ENCODE measurements around the gene DPH2.
A peak's percentile ranks its signal among the peaks of the same experiment; 100 is the strongest.

The DPH2 gene

GRCh38 chr1:43934986-43935324 lies 34.9 kb upstream of the DPH2 start:
- DNase-seq: no peak
- 0 out of 2 replicates have a peak overlapping the region, but pooled peaks have one; percentile 17 for H3K27ac ChIP-seq
- H3K36me3 ChIP-seq: no peaks in the 10 kb centered on the region
- no peaks in the 10 kb centered on the region for H3K27me3 ChIP-seq (ENCODE audit: insufficient read depth, low read depth, severe bottlenecking)
- no peak for TF ChIP-seq CTCF (IDR thresholded peaks at IDR 0.05; ENCODE audit: low read depth, low read length)
- H3K4me3 ChIP-seq (ENCODE audit: low read depth, low read length): no peak overlapping the region
- H3K9me3 ChIP-seq (ENCODE audit: severe bottlenecking): no peaks in the 10 kb centered on the region

- Histone ChIP-seq H3K4me3 (ENCODE audit: low read depth, low read length) (peak overlapping the region; percentile 34), H3K36me3 (no peaks in the 10 kb centered on the region), H3K27me3 (ENCODE audit: insufficient read depth, low read depth, severe bottlenecking) (no peaks in the 10 kb centered on the region), H3K9me3 (ENCODE audit: severe bottlenecking) (no peaks in the 10 kb centered on the region), H3K27ac (peak overlapping the region; percentile 36; the same call in 1 of the 2 replicates)
- no peak for TF ChIP-seq CTCF (IDR thresholded peaks at IDR 0.05; ENCODE audit: low read depth, low read length)
- peak; percentile 57 for DNase-seq
These were observed 33.9 kb upstream of the DPH2 start for GRCh38 chr1:43935711-43936427.

- Histone ChIP-seq H3K9me3 (ENCODE audit: severe bottlenecking) (no peaks in the 10 kb centered on the region), H3K36me3 (no peaks in the 10 kb centered on the region), H3K27me3 (ENCODE audit: insufficient read depth, low read depth, severe bottlenecking) (no peaks in the 10 kb centered on the region), H3K27ac (peak overlapping the region; percentile 54), H3K4me3 (ENCODE audit: low read depth, low read length) (peak overlapping the region; percentile 53)
- DNase-seq: peak; percentile 68
- peak; percentile 55 for TF ChIP-seq CTCF (IDR thresholded peaks at IDR 0.05; ENCODE audit: low read depth, low read length)
These were observed 33.2 kb upstream of the DPH2 start for GRCh38 chr1:43936431-43937151.

GRCh38 chr1:43937179-43937865 lies 32.5 kb upstream of the DPH2 start:
- Histone ChIP-seq H3K4me3 (ENCODE audit: low read depth, low read length) (no peak overlapping the region), H3K27me3 (ENCODE audit: insufficient read depth, low read depth, severe bottlenecking) (no peaks in the 10 kb centered on the region), H3K9me3 (ENCODE audit: severe bottlenecking) (no peaks in the 10 kb centered on the region), H3K27ac (no peak overlapping the region), H3K36me3 (no peaks in the 10 kb centered on the region)
- no peak for DNase-seq
- TF ChIP-seq CTCF (IDR thresholded peaks at IDR 0.05; ENCODE audit: low read depth, low read length): no peak

GRCh38 chr1:43938383-43938782 lies 31.4 kb upstream of the DPH2 start:
- Histone ChIP-seq H3K27me3 (ENCODE audit: insufficient read depth, low read depth, severe bottlenecking) (no peaks in the 10 kb centered on the region), H3K9me3 (ENCODE audit: severe bottlenecking) (no peaks in the 10 kb centered on the region), H3K27ac (no peak overlapping the region), H3K36me3 (no peaks in the 10 kb centered on the region), H3K4me3 (ENCODE audit: low read depth, low read length) (no peak overlapping the region)
- no peak for DNase-seq
- TF ChIP-seq CTCF (IDR thresholded peaks at IDR 0.05; ENCODE audit: low read depth, low read length): no peak

Measured in WERI-Rb-1 (cell line).